Glomerular visceral epithelial cell (primary cell): ENCODE results near the gene AIF1L.

ENCODE experiments used
- DNase-seq: peaks from one replicate; pipeline ENCODE4 v3.0.0-alpha.2; 2016; ENCODE audit errors: extremely low spot score

AIF1L gene

GRCh38 chr9:131167936-131168335, 71.6 kb downstream of the AIF1L start:
- no peak for DNase-seq

GRCh38 chr9:131169563-131170240, 73.4 kb downstream of the AIF1L start:
- no peak for DNase-seq
